Stimulated activated CD8-positive, alpha-beta memory T cell treated with anti-CD3 and anti-CD28 coated beads, Interleukin-4, amount 100 ng/mL, for 24 hours (primary cell): Measurements from ENCODE around the gene RAPGEFL1.
A peak's percentile ranks its signal among the peaks of the same experiment; 100 is the strongest.
"Not testable (repeated sequence)": the region's sequence is repeated elsewhere in the genome, so short reads cannot be mapped to it uniquely, and the experiment has no call there.

Source experiments
- DNase-seq: peaks from one replicate; pipeline ENCODE4 v3.0.0-alpha.2; 2020; ENCODE audit warnings: low read depth

RAPGEFL1 gene

GRCh38 chr17:40173778-40174135 lies 3.5 kb upstream of the RAPGEFL1 start:
- DNase-seq = no peak

DNA sequence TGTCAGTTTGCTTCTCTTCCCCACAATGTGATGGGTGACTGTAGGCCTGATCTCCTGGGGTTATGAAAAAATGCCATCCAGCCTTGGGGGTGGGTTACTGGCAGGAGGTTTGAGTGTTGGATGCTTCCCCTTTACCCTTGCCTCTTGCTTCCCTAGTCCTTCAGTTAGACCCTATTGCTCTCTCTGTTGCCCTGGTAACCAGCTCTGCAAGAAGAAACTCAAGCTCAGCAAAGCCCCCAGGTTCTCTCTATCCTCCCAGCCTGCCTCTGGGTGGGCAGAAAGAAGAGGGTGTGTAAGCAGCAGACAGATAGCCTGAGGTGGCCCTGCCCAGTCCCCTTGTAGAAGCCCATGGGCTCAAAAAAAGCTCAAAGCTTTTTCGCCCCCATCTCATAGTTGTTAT lies 2.8 kb upstream of the RAPGEFL1 start:
- no peak for DNase-seq

DNA sequence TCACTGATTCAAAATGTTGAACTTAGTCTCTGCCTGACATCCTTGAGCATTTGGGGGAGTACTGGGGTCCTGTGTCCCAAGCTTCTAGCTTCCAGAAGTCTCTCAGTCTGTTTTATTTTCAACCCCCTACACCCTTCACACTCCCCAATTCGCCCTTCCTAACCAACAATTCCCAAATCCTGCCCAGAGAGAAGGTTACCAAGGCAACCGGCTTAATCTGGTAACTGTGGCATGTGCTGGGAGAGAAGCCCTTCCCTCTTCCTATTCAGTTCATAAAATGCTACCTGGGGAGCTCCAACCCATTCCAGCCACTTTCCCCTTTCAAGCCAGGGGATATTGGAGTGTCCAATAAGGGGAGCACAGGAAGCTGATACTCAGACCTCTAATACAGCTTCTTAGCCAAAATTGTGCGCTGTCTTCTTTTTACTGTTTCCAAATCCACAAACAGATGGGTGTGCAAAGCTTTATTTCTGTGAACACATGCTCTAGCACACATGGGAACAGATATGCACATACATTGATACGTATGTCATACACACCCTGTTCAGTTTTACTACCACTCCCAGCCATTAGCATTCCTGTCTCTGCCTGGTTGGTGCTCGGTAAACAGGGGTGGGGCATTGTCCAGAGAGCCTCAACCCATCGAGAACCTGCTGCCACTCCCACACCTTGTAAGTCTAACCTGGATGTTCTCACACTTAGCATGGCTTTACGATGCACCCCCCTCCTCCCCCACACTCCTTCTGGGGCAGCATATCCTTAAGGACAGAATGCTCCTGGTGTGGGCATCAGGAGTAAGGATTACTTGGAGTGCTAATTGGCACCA lies 1.1 kb upstream of the RAPGEFL1 start:
- no peak for DNase-seq

- no peak for DNase-seq
Observed at GRCh38 chr17:40176754-40177110, 538 bp upstream of the RAPGEFL1 start.

DNA sequence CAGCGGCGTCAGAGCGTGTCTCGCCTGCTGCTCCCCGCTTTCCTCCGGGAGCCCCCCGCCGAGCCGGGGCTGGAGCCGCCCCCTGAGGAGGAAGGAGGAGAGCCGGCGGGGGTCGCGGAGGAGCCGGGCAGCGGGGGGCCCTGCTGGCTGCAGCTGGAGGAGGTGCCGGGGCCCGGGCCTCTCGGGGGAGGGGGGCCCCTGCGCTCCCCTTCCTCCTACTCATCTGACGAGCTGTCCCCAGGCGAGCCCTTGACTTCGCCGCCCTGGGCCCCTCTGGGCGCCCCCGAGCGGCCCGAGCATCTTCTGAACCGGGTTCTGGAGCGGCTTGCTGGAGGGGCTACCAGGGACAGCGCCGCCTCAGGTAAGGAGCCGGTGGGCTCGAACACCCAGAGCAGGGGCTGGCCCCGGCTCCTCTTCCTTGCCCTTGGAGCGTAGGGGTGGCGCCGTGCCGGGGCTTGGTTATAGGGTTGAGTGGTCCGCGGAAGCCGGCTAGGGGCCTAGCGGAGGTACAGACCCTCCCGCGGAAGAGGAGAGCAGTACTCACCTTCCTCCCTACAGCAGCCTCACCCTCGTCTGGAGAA lies 841 bp downstream of the RAPGEFL1 start:
- no peak for DNase-seq

DNA sequence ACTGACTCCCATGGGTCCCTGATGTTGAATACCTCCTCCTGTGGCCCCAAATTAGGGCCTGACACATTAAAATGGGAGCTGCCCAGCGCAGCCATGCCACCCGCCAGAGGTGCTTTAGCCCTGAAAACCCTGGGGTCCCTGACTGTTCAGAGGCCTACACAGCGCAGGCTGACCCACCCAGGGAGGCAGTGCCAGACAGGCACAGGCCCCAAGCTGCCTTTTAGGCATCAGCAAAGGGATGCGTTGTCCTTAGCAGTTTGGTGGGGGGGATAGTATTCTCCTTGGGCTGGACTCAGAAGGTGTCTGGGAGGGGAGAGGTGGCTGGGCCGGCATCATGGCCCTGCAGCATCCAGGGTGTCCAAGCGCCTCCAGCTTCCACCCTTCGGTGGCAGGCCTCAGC lies 1.4 kb downstream of the RAPGEFL1 start:
- DNase-seq = no peak

DNA sequence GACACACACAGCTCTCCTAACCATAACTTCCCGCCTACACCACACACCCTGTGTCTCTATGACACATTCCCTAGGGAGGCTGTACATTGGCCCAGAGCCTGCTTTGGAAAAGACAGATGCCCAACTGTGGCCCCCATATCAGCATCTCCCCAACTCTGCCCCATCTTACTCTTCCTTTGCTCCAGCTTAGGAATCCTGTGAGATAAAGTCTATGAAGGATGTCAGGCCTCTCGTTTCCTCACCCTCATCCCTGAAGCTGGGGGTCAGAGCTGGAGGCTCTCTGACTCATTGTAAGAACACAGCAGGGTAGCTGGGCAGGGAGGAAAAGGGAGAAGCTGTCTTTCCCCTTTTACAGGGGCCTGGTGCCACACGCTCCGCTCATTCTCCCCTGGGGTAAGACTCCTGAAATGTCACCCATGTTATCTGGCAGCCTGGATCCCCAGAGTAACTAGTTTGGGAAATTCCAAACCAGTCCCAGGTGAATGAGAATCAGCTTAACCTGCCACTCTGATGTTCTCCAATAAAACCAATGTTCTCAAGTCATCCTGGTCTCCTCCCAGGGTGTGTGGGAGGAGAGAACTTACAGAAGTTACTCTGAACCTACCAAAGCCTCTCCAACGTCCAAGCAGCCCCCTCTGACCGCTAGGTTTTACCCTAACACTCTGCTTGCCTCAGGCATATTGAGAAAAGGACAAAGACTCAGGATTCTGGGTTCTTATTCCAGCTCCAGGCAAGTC lies 2.8 kb downstream of the RAPGEFL1 start:
- no peak for DNase-seq

DNA sequence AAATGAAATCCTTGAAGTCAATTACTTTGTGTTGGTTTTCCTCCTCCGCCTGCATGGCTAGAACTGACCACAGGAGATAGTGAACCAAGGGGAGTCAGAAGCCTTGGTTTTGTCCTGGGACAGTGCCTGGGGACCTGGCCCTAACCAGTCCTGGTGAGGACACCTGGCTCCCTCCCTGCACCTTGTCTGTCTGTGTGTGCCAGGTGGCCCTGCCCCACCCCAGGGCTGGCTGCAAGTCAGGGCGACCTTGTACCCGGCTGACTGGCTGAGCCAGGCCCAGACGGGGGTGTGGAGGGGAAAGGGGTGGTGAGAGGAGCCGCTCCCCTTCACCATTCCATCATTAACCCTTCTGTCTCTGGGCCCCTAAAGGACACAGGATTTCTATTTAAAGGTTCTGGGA lies 3.4 kb downstream of the RAPGEFL1 start:
- DNase-seq = no peak

GRCh38 chr17:40181205-40181604 lies 3.9 kb downstream of the RAPGEFL1 start:
- no peak for DNase-seq

GRCh38 chr17:40182606-40183005 lies 5.3 kb downstream of the RAPGEFL1 start:
- no peak for DNase-seq

DNA sequence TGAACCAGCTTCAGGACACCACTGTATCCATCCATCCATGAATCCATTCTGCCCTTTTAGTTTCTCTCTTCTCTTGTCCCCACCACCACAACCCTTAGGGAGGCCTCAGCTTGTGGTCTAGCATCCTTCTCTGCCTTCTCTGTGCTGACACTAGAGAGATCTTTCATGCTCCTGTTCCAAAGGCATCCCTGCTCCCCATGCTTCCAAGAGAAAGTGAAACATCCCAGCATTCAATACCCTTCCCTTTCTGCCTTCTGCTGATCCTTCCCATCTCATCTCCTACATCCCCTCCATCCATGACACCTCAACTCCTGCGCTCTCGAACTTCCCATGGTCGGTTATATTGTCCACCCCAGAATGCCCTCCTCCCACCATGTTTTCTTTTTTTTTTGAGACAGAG lies 10.0 kb downstream of the RAPGEFL1 start:
- DNase-seq = no peak

DNA sequence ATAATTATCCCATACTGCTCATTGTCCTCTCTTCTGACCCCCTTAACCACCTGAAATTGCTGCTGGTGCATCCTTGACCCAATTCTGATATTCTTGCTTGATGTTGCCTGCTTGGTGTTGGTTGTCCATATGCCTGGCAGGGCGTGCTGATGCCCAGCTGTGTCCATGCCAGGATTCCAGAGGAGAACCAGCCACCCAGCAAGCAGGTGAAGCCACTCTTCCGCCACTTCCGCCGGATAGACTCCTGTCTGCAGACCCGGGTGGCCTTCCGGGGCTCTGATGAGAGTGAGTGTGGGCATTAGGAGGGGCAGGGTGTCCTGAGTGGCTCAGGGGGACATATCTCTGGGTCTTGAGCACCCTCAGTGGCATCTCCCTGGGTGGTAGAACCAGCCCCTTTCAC lies 11.4 kb downstream of the RAPGEFL1 start:
- DNase-seq = no peak

DNA sequence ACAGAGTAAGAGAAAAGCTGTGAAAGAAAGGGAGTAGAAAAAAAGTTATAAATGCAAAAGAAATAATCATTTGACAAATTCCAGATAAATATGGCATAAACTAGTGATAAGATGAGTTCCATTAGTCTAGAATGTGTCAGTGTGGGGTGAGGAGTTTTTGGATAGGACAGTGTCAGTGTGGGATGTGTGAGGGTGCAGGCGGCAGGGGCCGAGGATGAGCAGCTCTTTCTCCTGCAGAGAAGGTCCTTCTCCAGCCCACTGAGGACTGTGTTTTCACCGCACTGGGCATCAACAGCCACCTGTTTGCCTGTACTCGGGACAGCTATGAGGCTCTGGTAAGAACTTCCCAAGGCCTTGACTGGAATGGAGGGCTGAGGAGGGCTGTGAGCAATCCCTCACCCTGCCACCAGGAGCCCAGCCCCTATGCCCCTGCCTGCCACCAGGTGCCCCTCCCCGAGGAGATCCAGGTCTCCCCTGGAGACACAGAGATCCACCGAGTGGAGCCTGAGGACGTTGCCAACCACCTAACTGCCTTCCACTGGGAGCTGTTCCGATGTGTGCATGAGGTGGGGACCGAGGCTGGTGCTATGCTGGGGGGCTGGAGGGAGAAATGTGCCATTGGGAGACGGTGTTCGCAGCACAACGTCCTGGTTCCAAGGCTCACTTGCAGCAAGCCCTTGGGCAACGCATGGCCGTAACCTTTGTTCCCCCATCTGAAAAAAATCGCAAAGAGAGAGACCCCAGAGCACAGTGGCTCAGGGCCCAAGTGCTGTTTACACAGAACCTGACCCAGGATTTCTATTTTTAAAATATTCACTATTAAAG lies 13.1 kb downstream of the RAPGEFL1 start:
- DNase-seq = no peak

- DNase-seq = peak; percentile 39
Observed at GRCh38 chr17:40191237-40192208, 14.3 kb downstream of the RAPGEFL1 start.

DNA sequence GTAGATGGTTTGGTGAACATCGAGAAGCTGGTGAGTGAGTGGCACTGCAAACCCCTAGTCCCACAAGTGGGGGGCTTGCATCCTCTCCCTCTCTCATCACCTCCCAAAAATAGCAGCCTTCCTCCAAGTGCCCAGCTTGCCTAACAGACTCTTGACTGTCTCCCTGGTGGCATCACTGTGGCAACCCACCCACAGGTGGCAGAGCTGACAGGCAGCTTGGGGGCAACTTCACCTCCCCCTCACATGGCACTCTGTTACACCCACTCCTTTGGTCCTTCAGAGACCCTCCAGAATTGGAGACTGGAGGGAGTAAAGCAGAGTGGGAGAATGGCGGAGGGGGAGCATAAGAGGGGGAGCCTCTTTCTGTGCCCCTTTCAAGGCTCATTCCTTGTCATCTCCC lies 15.7 kb downstream of the RAPGEFL1 start:
- no peak for DNase-seq

GRCh38 chr17:40194821-40195220 lies 17.6 kb downstream of the RAPGEFL1 start:
- no peak for DNase-seq

GRCh38 chr17:40197550-40197949 lies 20.3 kb downstream of the RAPGEFL1 start:
- no peak for DNase-seq

GRCh38 chr17:40197965-40198456 lies 20.7 kb downstream of the RAPGEFL1 start:
- DNase-seq = not testable (repeated sequence)

- no peak for DNase-seq
Observed at GRCh38 chr17:40198576-40198975, 21.3 kb downstream of the RAPGEFL1 start.

DNA sequence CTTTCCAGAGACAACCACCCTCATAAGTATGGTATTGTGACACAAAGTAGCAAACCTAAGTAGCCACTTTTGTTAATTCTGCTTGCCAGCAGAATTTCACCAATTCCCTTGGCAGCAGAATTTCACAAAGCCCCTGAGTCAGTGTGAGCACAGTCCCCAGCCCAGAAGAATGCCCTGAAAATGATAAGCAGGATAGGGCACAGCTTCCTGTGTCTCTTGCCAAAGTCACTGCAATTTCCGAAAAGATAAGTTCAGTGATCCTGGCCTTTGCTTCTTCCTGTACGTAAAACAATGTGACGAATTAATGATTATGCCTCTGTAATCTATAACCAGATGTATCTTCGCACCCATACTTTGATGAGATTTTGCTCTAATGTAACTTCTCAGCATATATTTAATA lies 25.9 kb downstream of the RAPGEFL1 start:
- no peak for DNase-seq

- DNase-seq = not testable (repeated sequence)
Observed at GRCh38 chr17:40206193-40206592, 28.9 kb downstream of the RAPGEFL1 start.
